ENCODE measurements around the gene TFDP2. TPM values are rescaled to one million over a fixed set of nuclear protein-coding genes. Genes with fewer than 3 reads are reported as not detected.

The TFDP2 gene, protein sequence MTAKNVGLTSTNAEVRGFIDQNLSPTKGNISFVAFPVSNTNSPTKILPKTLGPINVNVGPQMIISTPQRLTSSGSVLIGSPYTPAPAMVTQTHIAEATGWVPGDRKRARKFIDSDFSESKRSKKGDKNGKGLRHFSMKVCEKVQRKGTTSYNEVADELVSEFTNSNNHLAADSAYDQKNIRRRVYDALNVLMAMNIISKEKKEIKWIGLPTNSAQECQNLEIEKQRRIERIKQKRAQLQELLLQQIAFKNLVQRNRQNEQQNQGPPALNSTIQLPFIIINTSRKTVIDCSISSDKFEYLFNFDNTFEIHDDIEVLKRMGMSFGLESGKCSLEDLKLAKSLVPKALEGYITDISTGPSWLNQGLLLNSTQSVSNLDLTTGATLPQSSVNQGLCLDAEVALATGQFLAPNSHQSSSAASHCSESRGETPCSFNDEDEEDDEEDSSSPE
- total RNA-seq, result 11.3 and 18.7 TPM in 2 replicates

DNA sequence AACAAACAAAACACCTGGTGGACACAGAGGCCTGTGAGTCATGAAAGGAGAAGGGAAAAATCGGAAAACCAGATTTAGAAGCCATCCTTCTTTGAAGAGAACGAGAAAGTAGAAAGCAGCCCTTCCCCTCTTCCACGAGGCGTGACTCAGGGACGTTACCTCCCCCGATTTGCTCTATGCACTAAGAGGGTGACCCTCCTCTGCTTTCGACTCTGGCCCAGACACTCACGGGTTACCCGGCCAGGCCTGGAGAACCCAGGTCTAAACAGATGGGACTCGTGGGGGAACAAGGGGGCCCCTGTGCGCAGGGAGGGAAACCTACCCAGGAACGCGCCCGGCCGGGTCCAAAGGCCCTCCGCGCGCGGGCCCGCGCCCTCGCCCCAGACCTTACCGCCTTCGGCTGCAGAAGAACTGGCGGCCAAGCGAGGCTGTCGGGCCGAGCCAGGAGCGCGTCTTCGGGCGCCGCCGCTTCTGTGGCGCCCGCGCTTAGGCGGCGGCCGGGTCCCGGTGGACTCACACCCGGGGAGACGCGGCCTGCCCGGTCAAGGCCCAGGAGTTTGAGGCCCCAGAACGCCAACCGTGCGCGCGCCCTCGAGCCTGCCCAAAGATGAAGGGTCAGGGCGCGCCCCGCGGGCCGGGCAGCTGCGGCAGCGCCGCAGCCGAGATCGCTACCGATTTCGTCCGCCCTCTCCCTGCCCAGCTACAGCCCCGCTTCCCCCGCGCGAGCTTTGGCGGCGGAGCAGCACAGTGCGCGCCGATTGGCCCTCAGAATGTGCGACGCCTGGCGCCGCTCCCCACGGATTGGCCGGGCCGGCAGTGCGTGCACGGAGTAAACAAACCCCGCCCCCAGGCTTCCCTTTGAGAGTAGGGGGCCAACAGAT is at the start of gene TFDP2:
TFDP2 (minus strand) TSS at position 753 of the 881 bp plus-strand sequence. CDS start 47,795 bp downstream, outside the sequence.

Other genes with a start within 250 kb of the TFDP2 start
- 6.0 and 7.9 TPM in 2 replicates for gene GK5, start 76.0 kb upstream of the TFDP2 start, total RNA-seq